Skeletal muscle satellite cell (primary cell): ENCODE measurements around the gene MZT2B.
"Not testable (repeated sequence)": the region's sequence is repeated elsewhere in the genome, so short reads cannot be mapped to it uniquely, and the experiment has no call there.

ENCODE experiments used
- H3K27me3 ChIP-seq: 2 replicates; pipeline ENCODE4 v1.7.0; 2013; ENCODE audit warnings: low read length; ENCODE audit not compliant: control insufficient read depth, insufficient read depth
- H3K36me3 ChIP-seq: 2 replicates; pipeline ENCODE4 v1.7.0; 2013; ENCODE audit warnings: mild to moderate bottlenecking, control low read depth, low read length; ENCODE audit not compliant: insufficient read depth
- H3K4me1 ChIP-seq: 2 replicates; pipeline ENCODE4 v1.7.0; 2013; ENCODE audit warnings: low read length; ENCODE audit not compliant: control insufficient read depth, insufficient read depth
- H3K4me2 ChIP-seq: 2 replicates; pipeline ENCODE4 v1.7.0; 2013; ENCODE audit warnings: mild to moderate bottlenecking, low read length
- H3K4me3 ChIP-seq: 2 replicates; pipeline ENCODE4 v1.7.0; 2013; ENCODE audit warnings: low read length
- H3K9ac ChIP-seq: 2 replicates; pipeline ENCODE4 v1.7.0; 2013; ENCODE audit warnings: mild to moderate bottlenecking, low read depth, low read length, moderate library complexity
- H3K9me3 ChIP-seq: replicated peaks from 2 replicates; pipeline ENCODE4 v1.7.0; 2013; ENCODE audit warnings: mild to moderate bottlenecking, control low read depth, low read length

The MZT2B gene

DNA sequence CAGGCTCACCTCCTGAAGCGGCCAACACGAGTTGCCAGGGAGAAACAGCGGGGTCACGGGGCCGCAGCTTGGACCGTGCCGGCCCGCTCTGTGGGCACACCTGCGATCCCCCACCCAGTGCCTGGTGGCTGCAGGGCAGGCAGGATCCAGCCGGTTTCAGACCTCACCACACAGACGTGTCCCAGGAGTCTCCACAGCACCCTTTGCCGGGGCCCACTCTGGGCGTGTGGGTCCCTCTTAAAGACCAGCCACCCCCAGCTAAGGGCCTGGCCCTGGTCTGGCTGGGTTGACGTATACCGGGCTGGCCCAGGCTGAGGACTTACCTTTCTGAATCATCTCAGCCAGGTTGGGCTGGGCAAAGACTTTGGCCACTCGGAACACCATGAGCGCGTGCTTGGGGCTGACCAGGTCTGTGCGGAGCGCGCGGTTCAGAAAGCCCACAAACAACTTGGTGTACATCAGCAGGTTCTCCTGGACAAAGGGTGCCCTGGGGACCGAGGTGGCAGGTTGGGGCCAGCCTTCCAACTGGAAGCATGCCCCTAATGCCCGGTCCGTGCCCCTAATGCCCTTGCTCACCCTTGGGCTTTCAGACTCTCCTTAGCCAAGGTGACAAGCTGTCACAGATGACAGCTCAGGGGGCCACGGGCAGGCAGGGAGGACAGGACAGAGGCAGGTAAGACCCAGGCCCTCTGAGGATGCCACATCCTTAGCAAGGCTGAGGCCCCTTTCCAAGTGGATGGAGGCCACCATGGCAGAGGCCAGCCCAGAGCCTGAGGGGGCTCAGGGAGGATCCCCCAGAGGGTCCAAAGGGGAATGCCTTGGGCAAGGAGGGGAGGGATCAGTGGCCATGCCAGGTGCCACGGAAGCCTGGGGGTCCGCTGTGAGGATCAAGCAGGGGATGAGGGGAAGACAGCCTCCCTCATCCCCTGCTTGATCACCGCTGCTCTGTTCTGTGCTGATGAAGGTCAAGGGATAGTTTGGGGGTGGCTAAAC is 27.0 kb upstream of the MZT2B start:
- Histone ChIP-seq H3K9ac (no peak overlapping the region), H3K36me3 (peaks cover 13% of the 10 kb centered on the region), H3K9me3 (no peaks in the 10 kb centered on the region), H3K4me3 (no peak overlapping the region), H3K4me1 (no peaks in the 10 kb centered on the region), H3K4me2 (no peak overlapping the region), H3K27me3 (no peaks in the 10 kb centered on the region)

DNA sequence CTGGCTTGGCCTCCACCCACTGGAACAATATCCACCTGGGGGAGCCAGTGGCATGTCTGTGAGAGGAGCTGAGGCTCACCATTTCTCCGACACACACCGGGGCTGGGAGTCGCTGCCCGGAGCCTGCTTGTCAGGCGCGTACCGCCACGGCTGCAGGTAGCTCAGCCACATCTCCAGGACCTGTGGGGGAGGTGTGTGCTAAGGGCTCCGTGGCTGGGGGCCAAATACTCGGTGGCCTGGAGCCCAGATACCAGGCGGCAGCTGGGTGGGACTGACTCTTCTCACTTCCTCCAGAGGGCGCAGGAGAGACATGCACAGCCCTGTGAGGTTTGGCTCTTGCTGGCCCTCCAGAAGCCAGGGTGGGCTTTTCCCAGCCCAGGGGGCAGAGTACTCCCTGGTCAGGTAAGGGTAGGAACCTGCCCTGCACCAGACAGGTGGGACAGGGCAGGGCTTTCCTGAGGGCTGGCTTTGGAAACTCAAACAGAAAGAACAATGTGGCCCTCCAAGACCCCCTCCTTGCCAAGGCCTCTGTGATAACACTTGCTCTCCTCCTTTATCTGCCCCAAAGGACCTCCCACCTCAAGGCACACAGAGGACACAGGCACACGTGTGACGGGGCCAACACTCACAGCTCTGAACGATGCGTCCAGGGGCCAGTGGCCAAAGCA is 26.0 kb upstream of the MZT2B start:
- H3K4me3 ChIP-seq, H3K9ac ChIP-seq, H3K4me2 ChIP-seq, H3K9me3 ChIP-seq, H3K4me1 ChIP-seq, H3K27me3 ChIP-seq: not testable (repeated sequence)
- H3K36me3 ChIP-seq, result peaks cover 13% of the 10 kb centered on the region

DNA sequence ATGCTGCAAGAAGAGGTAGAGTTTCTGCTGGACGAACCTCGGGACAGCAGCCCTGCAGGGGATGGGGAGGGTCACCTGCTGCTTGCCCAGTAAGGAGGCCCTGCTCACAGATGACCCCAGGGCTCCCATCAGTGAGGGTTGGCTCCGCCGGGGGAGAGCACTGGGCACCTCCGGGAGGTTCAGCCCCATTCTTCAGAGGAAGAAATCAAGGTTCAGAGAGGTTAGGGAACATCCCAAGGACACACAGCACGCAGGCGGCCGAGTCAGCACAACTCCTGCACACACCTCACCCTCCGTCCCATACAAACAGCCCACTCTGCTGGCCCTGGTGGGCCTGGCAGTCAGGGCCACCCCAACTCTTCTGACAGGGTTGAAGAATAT is 25.4 kb upstream of the MZT2B start:
- Histone ChIP-seq H3K4me3 (no peak overlapping the region), H3K9ac (no peak overlapping the region), H3K27me3 (no peaks in the 10 kb centered on the region), H3K4me2 (no peak overlapping the region), H3K36me3 (peaks cover 13% of the 10 kb centered on the region), H3K4me1 (no peaks in the 10 kb centered on the region), H3K9me3 (no peaks in the 10 kb centered on the region)

DNA sequence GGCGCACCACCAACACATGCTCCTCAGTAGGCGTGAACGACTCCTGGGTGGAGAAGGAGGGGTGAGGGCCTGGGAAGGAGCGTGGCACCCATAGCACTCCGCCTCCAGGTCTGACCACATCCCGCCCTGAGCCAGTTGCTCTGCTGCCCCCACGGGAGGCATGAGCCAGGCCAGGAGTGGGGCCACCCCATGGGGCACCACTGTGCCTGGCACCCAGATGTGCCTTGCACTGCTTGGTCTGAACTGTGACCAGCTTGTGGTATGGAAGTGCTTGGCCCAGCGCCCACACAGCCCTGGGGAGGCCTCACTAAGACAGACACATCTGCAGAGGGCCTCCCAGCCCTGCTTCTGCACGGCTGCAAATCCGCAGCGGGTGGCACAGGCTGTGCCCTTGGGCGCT is 24.7 kb upstream of the MZT2B start:
- not testable (repeated sequence) for H3K9ac ChIP-seq, H3K4me3 ChIP-seq, H3K27me3 ChIP-seq, H3K9me3 ChIP-seq, H3K36me3 ChIP-seq, H3K4me1 ChIP-seq, H3K4me2 ChIP-seq

DNA sequence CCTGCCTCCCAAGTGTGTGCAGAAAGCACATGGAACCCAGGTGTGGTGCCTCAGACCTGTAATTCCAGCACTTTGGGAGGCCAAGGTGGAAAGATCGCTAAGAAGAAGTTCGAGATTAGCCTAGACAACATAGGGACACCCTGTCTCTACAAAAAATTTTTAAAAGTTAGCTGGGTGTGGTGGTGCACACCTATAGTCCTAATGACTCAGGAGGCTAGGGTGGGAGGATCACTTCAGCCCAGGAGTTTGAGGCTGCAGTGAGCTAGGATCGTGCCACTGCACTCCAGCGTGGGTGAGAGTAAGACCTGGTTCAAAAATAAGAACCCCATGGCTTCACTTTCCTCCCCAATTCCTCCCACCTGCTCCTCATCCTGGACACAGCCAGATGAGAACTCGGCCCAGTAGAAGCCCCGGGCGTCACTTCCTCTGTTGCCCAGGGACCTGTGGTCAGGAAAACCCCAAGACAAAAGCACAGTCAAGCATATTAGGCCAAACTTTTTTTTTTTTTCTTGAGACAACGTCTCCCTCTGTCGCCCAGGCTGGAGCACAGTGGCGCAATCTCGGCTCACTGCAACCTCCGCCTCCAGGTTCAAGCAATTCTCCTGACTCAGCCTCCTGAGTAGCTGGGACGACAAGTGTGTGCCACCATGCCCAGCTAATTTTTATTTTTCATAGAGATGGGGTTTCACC is 24.1 kb upstream of the MZT2B start:
- not testable (repeated sequence) for H3K4me3 ChIP-seq, H3K4me1 ChIP-seq, H3K27me3 ChIP-seq, H3K9ac ChIP-seq, H3K4me2 ChIP-seq, H3K9me3 ChIP-seq
- peaks cover 12% of the 10 kb centered on the region for H3K36me3 ChIP-seq

DNA sequence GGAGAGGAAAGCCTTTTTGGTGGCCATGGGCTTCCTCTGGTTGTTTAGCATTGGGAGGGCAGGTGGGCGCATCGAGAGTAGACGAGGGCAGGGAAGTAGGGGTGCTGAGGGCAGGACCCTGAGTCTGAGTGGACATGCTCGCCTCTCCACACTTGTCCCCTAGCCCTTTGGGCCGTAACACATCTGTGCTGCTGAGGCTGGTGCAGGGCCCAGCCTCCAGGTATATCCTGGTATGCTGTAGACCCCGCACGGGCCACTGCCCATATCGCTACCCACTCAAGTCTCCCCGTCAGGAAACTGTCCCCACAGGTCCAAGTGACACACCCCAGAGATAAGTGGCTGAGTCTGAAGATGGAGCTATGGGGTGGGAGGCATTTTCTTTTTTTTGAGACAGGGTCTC is 23.4 kb upstream of the MZT2B start:
- no peaks in the 10 kb centered on the region for H3K4me1 ChIP-seq
- H3K4me2 ChIP-seq, result no peak overlapping the region
- no peaks in the 10 kb centered on the region for H3K9me3 ChIP-seq
- H3K27me3 ChIP-seq, result no peaks in the 10 kb centered on the region
- no peak overlapping the region for H3K4me3 ChIP-seq
- no peak overlapping the region for H3K9ac ChIP-seq
- peaks cover 11% of the 10 kb centered on the region for H3K36me3 ChIP-seq

DNA sequence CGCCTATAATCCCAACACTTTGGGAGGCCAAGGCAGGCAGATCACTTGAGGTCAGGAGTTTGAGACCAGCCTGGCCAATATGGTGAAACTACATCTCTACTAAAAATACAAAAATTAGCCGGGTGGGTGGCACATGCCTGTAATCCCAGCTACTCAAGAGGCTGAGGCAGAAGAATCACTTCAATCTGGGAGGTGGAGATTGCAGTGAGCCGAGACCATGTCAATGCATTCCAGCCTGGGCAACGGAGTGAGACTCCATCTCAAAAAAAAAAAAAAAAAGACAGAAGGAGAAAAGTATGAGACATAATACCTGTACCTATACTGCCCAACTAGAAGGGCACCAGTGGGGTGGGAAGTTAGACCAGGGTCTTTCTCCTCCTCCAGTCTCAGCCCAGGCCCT is 22.7 kb upstream of the MZT2B start:
- H3K4me1 ChIP-seq, H3K4me2 ChIP-seq, H3K27me3 ChIP-seq, H3K4me3 ChIP-seq, H3K9ac ChIP-seq, H3K9me3 ChIP-seq: not testable (repeated sequence)
- peaks cover 16% of the 10 kb centered on the region for H3K36me3 ChIP-seq

DNA sequence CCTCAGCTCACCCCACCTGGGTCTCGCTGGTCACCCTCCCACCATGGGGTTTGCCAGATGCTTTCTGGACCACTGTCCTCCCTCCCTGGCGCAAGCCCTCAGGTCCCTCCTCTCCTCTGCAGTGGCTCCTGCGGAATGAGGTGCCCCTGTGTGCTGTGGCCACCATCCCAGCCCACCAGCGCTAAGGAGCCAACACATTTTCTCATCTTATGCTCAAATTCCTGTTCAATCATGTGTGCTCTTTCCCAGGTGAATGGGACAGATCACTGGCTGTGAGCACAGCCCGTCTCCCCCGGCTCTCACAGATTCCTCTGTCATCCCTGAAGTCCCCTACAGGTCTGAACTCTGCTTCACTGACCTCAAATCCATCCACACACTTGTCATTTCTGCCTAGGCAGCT is 21.9 kb upstream of the MZT2B start:
- Histone ChIP-seq H3K4me3 (no peak overlapping the region), H3K9me3 (no peaks in the 10 kb centered on the region), H3K36me3 (peaks cover 15% of the 10 kb centered on the region), H3K4me2 (no peak overlapping the region), H3K9ac (no peak overlapping the region), H3K27me3 (no peaks in the 10 kb centered on the region), H3K4me1 (no peaks in the 10 kb centered on the region)

DNA sequence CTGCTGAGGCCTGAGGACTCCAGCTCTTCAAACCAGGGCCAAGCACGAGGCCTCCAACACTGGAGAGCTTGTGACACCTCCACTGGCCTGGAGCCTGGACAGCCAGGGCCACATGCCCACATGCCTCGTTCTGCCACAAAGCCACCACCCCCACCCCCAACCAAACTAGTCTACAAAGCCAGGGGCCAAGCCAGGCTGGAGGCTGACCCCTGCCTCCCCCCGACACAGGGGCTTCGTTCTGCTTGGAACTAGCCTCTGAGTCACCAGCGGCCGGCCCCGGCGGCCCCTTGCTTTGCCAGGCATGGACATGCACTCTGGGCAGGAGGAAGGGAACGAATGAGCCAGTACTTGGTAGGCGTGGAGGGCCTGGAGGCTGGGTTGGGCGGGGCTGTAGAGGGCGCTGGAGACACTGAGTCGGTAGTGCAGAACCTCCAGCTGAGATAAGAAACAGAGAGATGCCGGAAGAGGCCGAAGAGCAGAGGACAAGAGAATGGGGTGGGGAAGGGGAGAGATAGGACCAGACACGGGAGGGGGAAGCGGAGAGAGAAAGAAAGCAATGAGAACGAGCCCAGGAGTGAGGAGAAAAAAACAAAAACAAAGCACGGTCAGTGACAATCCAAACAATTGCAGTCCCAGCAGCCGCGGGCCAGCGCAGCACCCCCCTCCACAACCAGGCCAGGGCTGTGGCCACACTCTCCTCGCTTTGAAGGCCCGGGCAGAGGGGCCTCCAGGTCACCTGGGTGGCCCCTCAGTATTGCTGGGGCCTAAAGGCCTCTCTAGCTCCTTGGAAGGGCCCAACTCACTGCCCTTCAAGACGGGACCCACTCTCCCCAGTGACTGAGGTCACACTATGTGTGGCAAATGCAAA is 21.0 kb upstream of the MZT2B start:
- not testable (repeated sequence) for H3K27me3 ChIP-seq, H3K4me3 ChIP-seq, H3K9ac ChIP-seq, H3K4me2 ChIP-seq, H3K9me3 ChIP-seq, H3K4me1 ChIP-seq
- peaks cover 22% of the 10 kb centered on the region for H3K36me3 ChIP-seq

DNA sequence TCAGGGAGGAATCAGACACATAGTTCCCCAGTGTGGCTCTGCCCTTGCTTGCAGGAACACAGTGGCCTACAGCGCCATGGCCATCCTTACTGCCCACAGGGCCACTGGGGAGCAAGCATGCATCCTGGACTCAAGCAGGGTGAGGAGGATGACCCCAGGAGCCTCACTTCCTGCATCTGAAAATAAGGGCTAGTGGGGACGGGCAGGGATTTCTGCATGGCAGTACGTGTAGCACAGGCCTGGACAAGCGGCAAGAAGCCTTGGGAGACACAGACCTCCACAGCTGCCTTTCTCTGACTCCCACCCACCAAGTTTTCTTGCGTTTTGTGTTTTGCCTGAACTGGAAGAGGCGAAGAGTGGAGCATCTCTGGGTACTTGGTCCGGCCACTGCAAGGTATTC is 19.6 kb upstream of the MZT2B start:
- not testable (repeated sequence) for H3K9ac ChIP-seq, H3K9me3 ChIP-seq, H3K4me3 ChIP-seq, H3K4me2 ChIP-seq, H3K4me1 ChIP-seq, H3K27me3 ChIP-seq
- H3K36me3 ChIP-seq, result peaks cover 26% of the 10 kb centered on the region

DNA sequence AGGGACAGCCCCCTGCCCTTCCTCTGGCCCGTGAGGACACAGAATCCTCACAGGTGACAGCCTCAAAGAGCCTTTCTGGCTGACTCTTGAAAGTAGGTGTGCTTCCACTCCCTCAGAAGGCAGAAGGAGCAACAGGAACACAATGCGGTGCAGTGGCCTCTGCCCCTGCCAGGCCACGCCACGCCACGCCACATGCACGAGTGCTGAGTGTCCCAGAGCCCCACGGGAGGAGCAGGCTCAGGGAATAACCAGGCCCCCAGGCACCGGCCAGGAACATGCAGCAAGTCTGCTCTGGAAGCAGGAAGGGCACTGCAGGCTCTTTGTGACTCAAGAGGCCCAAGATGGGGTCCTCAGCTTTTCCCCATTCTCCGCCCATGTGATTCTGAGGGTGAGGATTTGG is 19.1 kb upstream of the MZT2B start:
- Histone ChIP-seq H3K4me3 (no peak overlapping the region), H3K4me2 (no peak overlapping the region), H3K27me3 (no peaks in the 10 kb centered on the region), H3K4me1 (no peaks in the 10 kb centered on the region), H3K9me3 (no peaks in the 10 kb centered on the region), H3K36me3 (peaks cover 30% of the 10 kb centered on the region), H3K9ac (no peak overlapping the region)
